ENCODE measurements around the gene SMIM24. TPM values are rescaled to one million over a fixed set of nuclear protein-coding genes. Genes with fewer than 3 reads are reported as not detected.

Gene SMIM24
- total and polyA plus RNA-seq, 10 donors: 0.63 to 3.0 (median 1.3) TPM; not detected in 3

DNA sequence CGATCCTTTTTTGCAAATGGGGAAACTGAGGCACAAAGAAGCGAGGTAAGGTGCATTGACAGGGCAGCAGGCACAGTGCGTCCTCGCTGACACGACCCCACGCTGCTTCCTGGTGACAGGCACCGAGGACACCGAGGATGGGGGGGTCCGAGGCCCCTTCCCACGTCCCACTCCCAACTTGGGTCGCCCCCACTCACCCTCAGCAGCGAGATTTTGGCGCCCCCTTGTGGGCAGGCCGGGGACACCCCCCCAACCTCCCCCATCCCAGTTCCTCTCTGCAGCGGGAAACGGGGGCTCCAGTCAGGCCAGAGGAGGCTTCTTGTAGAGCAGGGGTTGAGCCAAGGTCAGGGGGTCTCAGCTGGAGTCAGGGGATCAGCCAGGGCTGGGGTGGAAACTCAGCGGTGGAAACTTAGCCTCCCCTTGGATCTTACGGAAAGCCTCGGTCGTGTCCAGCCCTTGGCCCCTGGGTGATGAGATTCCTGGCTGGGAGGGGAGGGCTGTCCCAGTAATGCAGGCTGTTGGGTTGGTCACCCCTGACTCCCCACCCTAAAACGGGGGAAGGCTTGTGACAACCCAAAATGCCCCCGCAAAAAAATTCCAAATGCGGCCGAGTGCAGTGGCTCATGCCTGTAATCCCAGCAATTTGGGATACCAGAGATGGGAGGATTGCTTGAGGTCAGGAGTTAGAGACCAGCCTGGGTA lies 8.2 kb downstream of the SMIM24 start:
- Histone ChIP-seq H3K27ac (no peak overlapping the region), H3K4me1 (peaks cover 0 to 42% (median 11%) of the 10 kb centered on the region in 6 donors), H3K36me3 (no peaks in the 10 kb centered on the region), H3K9me3 (no peaks in the 10 kb centered on the region), H3K27me3 (replicated peaks in 1 of 7) (peaks cover 0 to 26% (median 0%) of the 10 kb centered on the region in 7 donors), H3K4me3 (no peak overlapping the region)
- WGBS, 5 donors: 35 to 64% (median 43%) methylated on average over 14 to 24 of the region's 24 CpGs
- TF ChIP-seq, protein P1, sequence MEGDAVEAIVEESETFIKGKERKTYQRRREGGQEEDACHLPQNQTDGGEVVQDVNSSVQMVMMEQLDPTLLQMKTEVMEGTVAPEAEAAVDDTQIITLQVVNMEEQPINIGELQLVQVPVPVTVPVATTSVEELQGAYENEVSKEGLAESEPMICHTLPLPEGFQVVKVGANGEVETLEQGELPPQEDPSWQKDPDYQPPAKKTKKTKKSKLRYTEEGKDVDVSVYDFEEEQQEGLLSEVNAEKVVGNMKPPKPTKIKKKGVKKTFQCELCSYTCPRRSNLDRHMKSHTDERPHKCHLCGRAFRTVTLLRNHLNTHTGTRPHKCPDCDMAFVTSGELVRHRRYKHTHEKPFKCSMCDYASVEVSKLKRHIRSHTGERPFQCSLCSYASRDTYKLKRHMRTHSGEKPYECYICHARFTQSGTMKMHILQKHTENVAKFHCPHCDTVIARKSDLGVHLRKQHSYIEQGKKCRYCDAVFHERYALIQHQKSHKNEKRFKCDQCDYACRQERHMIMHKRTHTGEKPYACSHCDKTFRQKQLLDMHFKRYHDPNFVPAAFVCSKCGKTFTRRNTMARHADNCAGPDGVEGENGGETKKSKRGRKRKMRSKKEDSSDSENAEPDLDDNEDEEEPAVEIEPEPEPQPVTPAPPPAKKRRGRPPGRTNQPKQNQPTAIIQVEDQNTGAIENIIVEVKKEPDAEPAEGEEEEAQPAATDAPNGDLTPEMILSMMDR (IDR thresholded peaks at IDR 0.05 in 8 of 11, conservative IDR thresholded peaks at IDR 0.05 in 3 of 11): peak in 10 of 11 experiments; percentile 42 to 79 (median 68)
- TF ChIP-seq POLR2A (IDR thresholded peaks at IDR 0.05) (no peak), POLR2AphosphoS5 (IDR thresholded peaks at IDR 0.05) (peak in 2 of 3 donors; percentile 28 to 50)
- intact Hi-C loops (cut with DNase I; ENCODE audit: low total_unique reads): loop anchor here (5.0 kb wide), 2 partner anchors 145 to 165 kb away; no protein-coding TSS in a partner anchor
- no peak for DNase-seq

DNA sequence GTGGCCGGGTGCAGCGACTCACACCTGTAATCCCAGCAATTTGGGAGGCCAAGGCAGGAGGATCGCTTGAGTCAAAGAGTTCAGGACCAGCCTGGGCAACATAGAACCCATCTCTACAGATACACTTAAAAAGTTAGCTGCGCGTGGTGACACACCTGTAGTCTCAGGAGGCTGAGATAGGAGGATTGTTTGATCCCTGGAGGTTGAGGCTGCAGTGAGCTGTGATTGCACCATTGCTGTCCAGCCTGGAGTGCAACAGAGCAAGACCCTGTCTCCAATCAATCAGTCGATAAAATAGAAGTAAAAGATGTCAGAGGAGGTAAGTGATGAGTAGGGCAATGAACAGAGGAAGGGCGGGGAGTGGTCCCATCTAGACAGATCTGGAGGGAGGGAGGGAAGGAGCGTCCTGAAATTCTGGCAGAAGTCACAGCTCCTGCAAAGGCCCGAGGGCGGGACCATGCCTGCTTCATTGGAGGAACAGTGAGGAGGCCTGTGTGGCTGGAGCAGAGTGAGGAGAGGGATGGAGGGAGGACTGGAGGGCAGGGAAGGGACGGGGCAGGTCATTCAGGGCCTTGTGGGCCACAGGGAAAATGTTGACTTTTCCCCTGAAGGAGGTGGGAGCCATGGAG lies 9.7 kb downstream of the SMIM24 start:
- Histone ChIP-seq H3K27me3 (replicated peaks in 1 of 7) (peaks cover 0 to 18% (median 0%) of the 10 kb centered on the region in 7 donors), H3K4me1 (peaks cover 0 to 42% (median 11%) of the 10 kb centered on the region in 6 donors), H3K36me3 (peaks cover 0 to 11% (median 0%) of the 10 kb centered on the region in 6 donors), H3K4me3 (no peak overlapping the region), H3K27ac (no peak overlapping the region), H3K9me3 (no peaks in the 10 kb centered on the region)
- no peak for DNase-seq
- intact Hi-C loops (cut with DNase I; ENCODE audit: low total_unique reads): loop anchor here (5.0 kb wide), 2 partner anchors 143 to 163 kb away; no protein-coding TSS in a partner anchor
- TF ChIP-seq POLR2AphosphoS5 (IDR thresholded peaks at IDR 0.05) (peak in 1 of 3 donors; percentile 22), POLR2A (IDR thresholded peaks at IDR 0.05) (no peak)
- TF ChIP-seq, protein P1 (IDR thresholded peaks at IDR 0.05 in 8 of 11, conservative IDR thresholded peaks at IDR 0.05 in 3 of 11): no peak
- 69 to 79% (median 77%) methylated on average over 11 of the region's 11 CpGs for WGBS, 5 donors

DNA sequence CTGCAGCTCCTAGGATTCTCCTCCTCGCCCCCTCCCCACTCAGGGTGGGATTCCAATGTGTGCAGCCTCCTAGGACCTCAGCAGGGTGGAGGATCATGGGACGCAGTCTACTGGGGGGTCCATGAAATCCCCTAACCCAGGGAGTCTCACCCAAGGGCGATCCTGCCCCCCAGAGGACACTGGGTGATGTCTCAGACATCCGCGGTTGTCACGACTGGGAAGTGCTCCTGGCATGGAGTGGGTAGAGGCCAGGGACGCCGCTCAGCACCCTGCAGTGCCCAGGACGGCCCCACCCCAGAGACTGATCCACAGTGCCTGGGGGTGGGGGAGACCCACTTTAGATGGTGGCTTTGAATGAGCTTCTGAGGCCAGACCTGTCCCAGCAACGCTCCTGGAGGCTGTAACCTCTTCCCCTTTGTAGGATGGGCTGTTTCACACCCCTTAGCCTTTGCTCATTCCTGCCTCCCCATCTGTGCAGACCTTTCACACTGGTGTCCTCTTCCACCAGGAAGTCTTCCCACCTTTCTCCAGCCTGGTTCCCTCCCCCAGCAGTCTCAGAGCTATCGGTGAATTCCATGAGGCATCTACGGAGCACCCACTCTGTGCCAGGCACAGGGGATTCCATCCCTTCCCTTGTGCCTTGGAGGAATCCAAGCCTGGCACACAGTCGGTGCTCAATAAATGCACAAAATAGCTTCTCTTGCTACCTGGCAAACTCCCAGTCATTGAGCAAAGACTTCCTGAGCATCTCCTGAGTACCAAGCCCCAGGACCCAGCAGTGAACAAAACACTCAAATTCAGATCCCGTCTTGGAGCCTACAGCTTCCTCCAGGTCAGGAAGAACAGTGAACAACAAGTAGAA lies 10.5 kb downstream of the SMIM24 start:
- no peak overlapping the region for H3K4me3 ChIP-seq
- peaks cover 0 to 42% (median 11%) of the 10 kb centered on the region in 6 donors for H3K4me1 ChIP-seq
- peak; percentile 31 to 70 (median 34) for TF ChIP-seq POLR2AphosphoS5 (IDR thresholded peaks at IDR 0.05)
- no peak for TF ChIP-seq POLR2A (IDR thresholded peaks at IDR 0.05)
- TF ChIP-seq, protein P1 (IDR thresholded peaks at IDR 0.05 in 8 of 11, conservative IDR thresholded peaks at IDR 0.05 in 3 of 11): no peak
- H3K27me3 ChIP-seq (replicated peaks in 1 of 7): peaks cover 0 to 15% (median 0%) of the 10 kb centered on the region in 7 donors
- peak overlapping the region in 2 of 8 donors; percentile 14 to 27 for H3K27ac ChIP-seq
- no peaks in the 10 kb centered on the region for H3K9me3 ChIP-seq
- WGBS, 5 donors: 57 to 66% (median 63%) methylated on average over 10 to 14 of the region's 14 CpGs
- no peak for DNase-seq
- H3K36me3 ChIP-seq: peaks cover 0 to 16% (median 0%) of the 10 kb centered on the region in 6 donors
- intact Hi-C loops (cut with DNase I; ENCODE audit: low total_unique reads): loop anchor here (5.0 kb wide), 2 partner anchors 143 to 163 kb away; no protein-coding TSS in a partner anchor

All from spleen (tissue), 11 donors.